RWPE1 (cell line): Measurements from ENCODE around the gene MEGF11.

ENCODE experiments used
- CTCF ChIA-PET: fragments of 350-600 bp; sonication (Branson Sonifier 250); formaldehyde crosslinking; extraction: SDS; loops from one replicate; lab custom pipeline; 2021; lab: Yijun Ruan, JAX
- POLR2A ChIA-PET: fragments of 400-600 bp; formaldehyde crosslinking; extraction: SDS; loops from one replicate; lab custom pipeline; 2020; ENCODE audit warnings: antibody characterized with exemption; ENCODE audit not compliant: low non-redundant PET; lab: Yijun Ruan, JAX
- DNase-seq: peaks from one replicate; pipeline ENCODE4 v3.0.0; 2012; ENCODE audit warnings: low spot score
- H3K27ac ChIP-seq: fragments of 450-650 bp; 2 replicates; pipeline ENCODE4 v1.5.1; 2017
- TF ChIP-seq, protein P1 (sequence below): fragments of 450-650 bp; conservative IDR thresholded peaks from 2 replicates; pipeline ENCODE4 v1.5.1; 2017; ENCODE audit warnings: low read depth, mild to moderate bottlenecking

The MEGF11 gene

GRCh38 chr15:66134284-66134683 is 119.3 kb downstream of the MEGF11 start:
- TF ChIP-seq, protein P1, sequence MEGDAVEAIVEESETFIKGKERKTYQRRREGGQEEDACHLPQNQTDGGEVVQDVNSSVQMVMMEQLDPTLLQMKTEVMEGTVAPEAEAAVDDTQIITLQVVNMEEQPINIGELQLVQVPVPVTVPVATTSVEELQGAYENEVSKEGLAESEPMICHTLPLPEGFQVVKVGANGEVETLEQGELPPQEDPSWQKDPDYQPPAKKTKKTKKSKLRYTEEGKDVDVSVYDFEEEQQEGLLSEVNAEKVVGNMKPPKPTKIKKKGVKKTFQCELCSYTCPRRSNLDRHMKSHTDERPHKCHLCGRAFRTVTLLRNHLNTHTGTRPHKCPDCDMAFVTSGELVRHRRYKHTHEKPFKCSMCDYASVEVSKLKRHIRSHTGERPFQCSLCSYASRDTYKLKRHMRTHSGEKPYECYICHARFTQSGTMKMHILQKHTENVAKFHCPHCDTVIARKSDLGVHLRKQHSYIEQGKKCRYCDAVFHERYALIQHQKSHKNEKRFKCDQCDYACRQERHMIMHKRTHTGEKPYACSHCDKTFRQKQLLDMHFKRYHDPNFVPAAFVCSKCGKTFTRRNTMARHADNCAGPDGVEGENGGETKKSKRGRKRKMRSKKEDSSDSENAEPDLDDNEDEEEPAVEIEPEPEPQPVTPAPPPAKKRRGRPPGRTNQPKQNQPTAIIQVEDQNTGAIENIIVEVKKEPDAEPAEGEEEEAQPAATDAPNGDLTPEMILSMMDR: no peak
- no peak overlapping the region for H3K27ac ChIP-seq
- POLR2A ChIA-PET: no interaction called here
- no peak for DNase-seq
- CTCF ChIA-PET: interaction anchor here (0.6 kb wide), 1 partner anchor 523 kb away, joined by 3 read pairs; the partner anchor contains the start of gene INTS14

- no peak for DNase-seq
- TF ChIP-seq, protein P1: no peak
- CTCF ChIA-PET: no interaction called here
- H3K27ac ChIP-seq: no peak overlapping the region
- POLR2A ChIA-PET: no interaction called here
Measured at GRCh38 chr15:66133247-66133885, 120.2 kb downstream of the MEGF11 start.

DNA sequence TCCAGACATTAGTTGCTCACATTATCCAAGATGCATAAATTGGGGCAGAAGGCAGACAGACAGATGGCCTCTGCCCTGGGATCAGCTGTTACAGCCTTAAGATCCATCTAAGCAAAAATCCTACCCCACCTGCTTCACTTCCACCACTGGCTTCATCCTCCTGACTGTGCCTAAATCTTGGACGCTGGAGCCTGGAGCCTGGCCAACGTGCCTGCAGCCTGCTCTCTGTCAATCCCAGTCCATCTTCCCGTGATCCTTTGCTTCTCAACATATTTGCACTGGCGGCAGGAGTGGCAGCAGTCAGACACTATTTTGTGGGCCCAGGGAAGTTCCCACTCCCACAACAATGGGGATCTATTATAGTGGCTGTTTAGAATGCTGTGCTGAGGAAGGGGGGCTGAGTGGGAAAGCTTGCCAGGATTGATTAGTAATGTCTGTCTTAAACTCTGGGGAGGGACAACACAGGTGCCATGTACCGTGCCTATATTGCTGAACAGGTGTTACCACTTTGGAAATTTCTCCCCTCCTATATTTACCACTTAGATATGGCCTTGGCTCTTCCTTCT is 121.2 kb downstream of the MEGF11 start:
- TF ChIP-seq, protein P1: no peak
- ChIA-PET POLR2A (no interaction called here), CTCF (no interaction called here)
- H3K27ac ChIP-seq: no peak overlapping the region
- DNase-seq: no peak

DNA sequence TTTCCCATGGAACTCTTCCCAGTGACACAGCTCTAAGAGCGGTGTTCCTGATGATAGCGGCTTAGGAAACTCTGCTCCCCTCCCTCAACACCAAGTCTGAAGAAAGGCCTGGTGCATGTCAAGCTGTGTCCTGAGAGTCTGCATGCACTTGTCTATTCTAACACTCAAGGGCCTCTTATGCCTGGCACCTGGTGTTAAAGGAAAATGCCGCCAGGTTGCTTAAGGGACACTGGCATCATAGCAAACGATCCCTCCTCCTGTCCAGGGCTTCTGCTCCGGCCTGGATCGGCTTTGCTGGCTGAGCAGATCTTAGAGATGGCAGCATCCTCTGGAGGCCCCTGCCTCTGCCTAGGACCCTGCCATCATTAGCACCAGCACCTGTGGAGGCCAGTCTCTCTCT is 121.7 kb downstream of the MEGF11 start:
- ChIA-PET CTCF (no interaction called here), POLR2A (no interaction called here)
- TF ChIP-seq, protein P1: no peak
- no peak for DNase-seq
- H3K27ac ChIP-seq: no peak overlapping the region

- ChIA-PET CTCF (interaction anchor here (0.7 kb wide), 2 partner anchors 151 to 671 kb away, joined by 3 to 4 read pairs; no protein-coding TSS in a partner anchor), POLR2A (no interaction called here)
- DNase-seq: no peak
- TF ChIP-seq, protein P1: no peak
- no peak overlapping the region for H3K27ac ChIP-seq
Measured at GRCh38 chr15:66131200-66131599, 122.3 kb downstream of the MEGF11 start.

DNA sequence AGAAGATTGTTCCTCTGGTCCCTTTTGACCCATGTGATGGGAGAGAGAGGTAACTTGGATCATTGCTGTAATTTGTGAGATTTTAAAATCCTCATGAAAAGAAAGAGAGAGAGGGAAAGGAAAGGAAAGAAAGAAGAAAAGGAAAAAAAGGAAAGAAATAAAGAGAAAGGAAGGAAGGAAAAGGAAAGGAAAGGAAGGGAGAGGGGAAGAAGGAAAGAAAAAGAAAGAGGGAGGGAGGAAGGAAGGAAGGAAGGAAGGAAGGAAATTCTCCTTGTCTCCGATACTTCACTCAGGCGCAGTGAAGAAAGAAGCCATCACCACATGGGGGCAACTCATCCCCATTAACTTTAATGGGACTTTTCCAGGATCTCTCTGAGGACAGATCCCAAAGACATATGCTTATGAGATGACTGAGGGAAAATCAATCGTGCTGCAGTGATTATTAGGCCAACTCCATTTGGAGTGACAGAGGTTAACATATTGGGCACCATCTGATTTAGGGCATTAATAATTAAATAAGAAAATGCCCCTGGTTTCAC is 123.0 kb downstream of the MEGF11 start:
- no peak overlapping the region for H3K27ac ChIP-seq
- ChIA-PET CTCF (interaction anchor here (0.7 kb wide), 2 partner anchors 150 to 672 kb away, joined by 3 to 4 read pairs; no protein-coding TSS in a partner anchor), POLR2A (no interaction called here)
- TF ChIP-seq, protein P1: no peak
- DNase-seq: no peak
